BE2C (cell line): ENCODE results near the gene ADAMTS8.

ENCODE experiments used
- DNase-seq: peaks from one replicate; pipeline ENCODE4 v3.0.0-alpha.2; 2020
- H3K27me3 ChIP-seq: fragments of 250-450 bp; sonication (Bioruptor Pico); 2 replicates; pipeline ENCODE4 v1.5.1; 2020; ENCODE audit warnings: mild to moderate bottlenecking
- H3K36me3 ChIP-seq: fragments of 250-450 bp; sonication (Bioruptor Pico); 2 replicates; pipeline ENCODE4 v1.5.1; 2020; ENCODE audit warnings: mild to moderate bottlenecking
- H3K4me1 ChIP-seq: fragments of 250-450 bp; sonication (Bioruptor Pico); 2 replicates; pipeline ENCODE4 v1.5.1; 2020
- H3K4me3 ChIP-seq: 2 replicates; pipeline ENCODE4 v1.5.1; 2011; ENCODE audit warnings: low read depth, low read length
- H3K9me3 ChIP-seq: fragments of 250-450 bp; sonication (Bioruptor Pico); 2 replicates; pipeline ENCODE4 v1.5.1; 2020
- CTCF ChIP-seq: IDR thresholded peaks from 2 replicates; pipeline ENCODE4 v1.5.1; 2012; ENCODE audit warnings: mild to moderate bottlenecking, low read depth, low read length

The ADAMTS8 gene

DNA sequence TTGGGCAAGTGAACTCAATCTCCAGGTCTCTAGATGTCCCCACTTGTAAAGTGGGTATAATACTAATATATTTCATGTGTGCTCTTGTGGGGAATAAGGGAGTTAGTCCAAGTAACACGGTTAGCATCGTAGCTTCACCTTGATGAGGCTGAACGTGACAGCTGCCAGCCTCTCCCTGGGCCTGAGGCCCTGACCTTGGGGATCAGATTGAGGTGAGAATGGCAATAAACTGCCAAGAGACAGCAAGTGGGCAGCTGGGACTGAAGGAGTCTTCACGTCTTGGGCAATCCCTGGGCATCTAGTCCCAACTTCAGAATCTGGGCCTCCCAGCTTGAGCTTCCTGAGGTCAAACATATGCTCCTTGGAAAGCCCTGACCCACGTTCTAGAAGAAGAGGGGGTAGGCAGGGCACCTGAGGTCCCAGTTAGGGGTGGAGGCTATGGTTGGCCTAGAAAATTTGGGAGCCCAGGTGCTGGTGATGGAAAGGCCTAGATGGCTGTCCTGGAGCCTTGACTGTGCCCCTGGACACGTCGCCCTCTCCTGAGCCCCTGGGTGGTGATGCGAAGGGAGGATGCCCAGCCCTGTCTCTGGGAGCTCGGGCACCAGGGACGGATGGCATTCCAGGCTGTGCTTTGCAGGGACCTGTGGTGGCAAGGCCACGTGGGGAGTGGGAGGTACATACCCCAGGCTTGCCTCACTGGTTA lies 43.5 kb upstream of the ADAMTS8 start:
- Histone ChIP-seq H3K4me3 (no peak overlapping the region), H3K4me1 (no peaks in the 10 kb centered on the region), H3K9me3 (no peaks in the 10 kb centered on the region), H3K27me3 (no peaks in the 10 kb centered on the region), H3K36me3 (no peaks in the 10 kb centered on the region)
- TF ChIP-seq CTCF, result no peak
- DNase-seq, result no peak

DNA sequence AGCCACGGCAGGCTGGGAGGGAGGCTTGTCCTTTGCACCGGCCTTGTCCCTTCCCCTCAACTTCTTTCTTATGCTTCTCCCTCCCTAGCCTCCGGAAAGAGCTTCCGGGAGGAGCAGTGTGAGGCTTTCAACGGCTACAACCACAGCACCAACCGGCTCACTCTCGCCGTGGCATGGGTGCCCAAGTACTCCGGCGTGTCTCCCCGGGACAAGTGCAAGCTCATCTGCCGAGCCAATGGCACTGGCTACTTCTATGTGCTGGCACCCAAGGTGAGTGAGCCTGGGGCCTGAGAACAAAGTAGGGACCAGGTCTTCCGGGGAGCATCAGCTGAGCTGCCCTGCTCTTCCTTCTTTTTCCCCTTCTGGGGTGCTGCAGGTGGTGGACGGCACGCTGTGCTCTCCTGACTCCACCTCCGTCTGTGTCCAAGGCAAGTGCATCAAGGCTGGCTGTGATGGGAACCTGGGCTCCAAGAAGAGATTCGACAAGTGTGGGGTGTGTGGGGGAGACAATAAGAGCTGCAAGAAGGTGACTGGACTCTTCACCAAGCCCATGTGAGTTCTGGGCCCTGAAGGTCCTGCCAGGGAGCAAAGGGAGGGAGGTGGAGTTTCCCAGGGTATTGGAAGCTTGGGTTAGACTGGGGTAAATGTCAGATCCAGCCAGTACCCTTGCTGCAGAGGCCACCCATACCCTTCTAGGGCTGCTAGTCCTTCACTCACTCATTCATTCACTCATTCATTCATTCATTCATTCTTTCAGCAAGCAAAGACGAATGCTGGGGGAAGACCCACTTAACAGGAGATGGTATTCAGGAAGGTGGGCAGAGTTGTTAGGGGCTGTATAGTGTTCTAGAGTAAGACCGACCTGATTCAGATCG lies 42.7 kb upstream of the ADAMTS8 start:
- no peak overlapping the region for H3K4me3 ChIP-seq
- no peaks in the 10 kb centered on the region for H3K27me3 ChIP-seq
- H3K36me3 ChIP-seq, result no peaks in the 10 kb centered on the region
- no peaks in the 10 kb centered on the region for H3K9me3 ChIP-seq
- H3K4me1 ChIP-seq, result no peaks in the 10 kb centered on the region
- no peak for TF ChIP-seq CTCF
- DNase-seq, result no peak

DNA sequence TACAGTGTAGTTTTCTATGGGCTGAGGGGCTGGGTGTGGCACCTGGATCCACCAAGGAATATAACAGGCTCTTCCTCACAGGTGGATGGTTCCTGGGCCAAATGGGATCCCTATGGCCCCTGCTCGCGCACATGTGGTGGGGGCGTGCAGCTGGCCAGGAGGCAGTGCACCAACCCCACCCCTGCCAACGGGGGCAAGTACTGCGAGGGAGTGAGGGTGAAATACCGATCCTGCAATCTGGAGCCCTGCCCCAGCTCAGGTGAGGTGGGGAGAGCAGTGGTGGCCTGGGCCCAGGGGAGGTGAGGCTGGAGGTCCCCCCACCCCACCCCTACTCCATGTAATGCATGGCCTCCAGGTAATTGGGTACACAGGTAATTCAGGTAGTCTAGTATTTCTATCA lies 40.8 kb upstream of the ADAMTS8 start:
- no peak overlapping the region for H3K4me3 ChIP-seq
- H3K4me1 ChIP-seq, result no peaks in the 10 kb centered on the region
- H3K27me3 ChIP-seq, result no peaks in the 10 kb centered on the region
- no peak for DNase-seq
- no peaks in the 10 kb centered on the region for H3K36me3 ChIP-seq
- no peaks in the 10 kb centered on the region for H3K9me3 ChIP-seq
- no peak for TF ChIP-seq CTCF

GRCh38 chr11:130467116-130467900 lies 38.9 kb upstream of the ADAMTS8 start:
- TF ChIP-seq CTCF, result no peak
- no peaks in the 10 kb centered on the region for H3K4me1 ChIP-seq
- no peak overlapping the region for H3K4me3 ChIP-seq
- no peaks in the 10 kb centered on the region for H3K36me3 ChIP-seq
- no peak for DNase-seq
- no peaks in the 10 kb centered on the region for H3K9me3 ChIP-seq
- H3K27me3 ChIP-seq, result no peaks in the 10 kb centered on the region

- no peak for TF ChIP-seq CTCF
- Histone ChIP-seq H3K36me3 (no peaks in the 10 kb centered on the region), H3K4me1 (no peaks in the 10 kb centered on the region), H3K4me3 (no peak overlapping the region), H3K9me3 (no peaks in the 10 kb centered on the region), H3K27me3 (no peaks in the 10 kb centered on the region)
- no peak for DNase-seq
These were observed 36.9 kb upstream of the ADAMTS8 start for GRCh38 chr11:130465263-130465662.
